Type B pancreatic cell (in vitro differentiated cells): ENCODE data around the gene MIPEP. TPM values are rescaled to one million over a fixed set of nuclear protein-coding genes. Genes with fewer than 3 reads are reported as not detected.
"Not testable (repeated sequence)": the region's sequence is repeated elsewhere in the genome, so short reads cannot be mapped to it uniquely, and the experiment has no call there.

ENCODE experiments used
- DNase-seq: peaks from one replicate; pipeline ENCODE4 v3.0.0; 2021; ENCODE audit warnings: mixed read lengths; ENCODE audit not compliant: unreplicated experiment; ENCODE audit errors: extremely low spot score
- H3K27ac Mint-ChIP-seq: 2 replicates; pipeline ENCODE4 v1.8.0; 2021; ENCODE audit warnings: mild to moderate bottlenecking, mixed read lengths
- H3K27me3 Mint-ChIP-seq: 2 replicates; pipeline ENCODE4 v1.8.0; 2021; ENCODE audit warnings: mixed read lengths
- H3K36me3 Mint-ChIP-seq: 2 replicates; pipeline ENCODE4 v1.8.0; 2021; ENCODE audit warnings: mixed read lengths
- H3K4me1 Mint-ChIP-seq: one replicate; pipeline ENCODE4 v1.8.0; 2021; ENCODE audit warnings: mixed read lengths; ENCODE audit not compliant: unreplicated experiment
- H3K4me3 Mint-ChIP-seq: 2 replicates; pipeline ENCODE4 v1.8.0; 2021; ENCODE audit warnings: mild to moderate bottlenecking, mixed read lengths
- H3K9me3 Mint-ChIP-seq: 2 replicates; pipeline ENCODE4 v1.8.0; 2021; ENCODE audit warnings: mixed read lengths
- CTCF ChIP-seq: fragments of 200-600 bp; sonication (generic); conservative IDR thresholded peaks from 2 replicates; pipeline ENCODE4 v1.5.0; 2021; ENCODE audit warnings: antibody characterized with exemption, mild to moderate bottlenecking
- total RNA-seq: library from RNA; stranded (reverse); gene quantifications from 2 replicates; pipeline ENCODE4 v1.2.1, GENCODE V29; 2021; ENCODE audit warnings: low replicate concordance

The MIPEP gene
- total RNA-seq, 1 donor from 2014 or later: 29.9 TPM

- Mint-ChIP-seq H3K4me3 (no peak overlapping the region), H3K27ac (no peak overlapping the region), H3K4me1 (peaks cover 28% of the 10 kb centered on the region), H3K27me3 (no peaks in the 10 kb centered on the region), H3K9me3 (no peaks in the 10 kb centered on the region), H3K36me3 (peaks cover 11% of the 10 kb centered on the region)
- TF ChIP-seq CTCF: no peak
- no peak for DNase-seq
These were observed 122.9 kb downstream of the MIPEP start for GRCh38 chr13:23766283-23766682.

GRCh38 chr13:23765531-23765930, 123.7 kb downstream of the MIPEP start:
- no peaks in the 10 kb centered on the region for H3K27me3 Mint-ChIP-seq
- peaks cover 11% of the 10 kb centered on the region for H3K36me3 Mint-ChIP-seq
- no peaks in the 10 kb centered on the region for H3K9me3 Mint-ChIP-seq
- no peak for DNase-seq
- no peak overlapping the region for H3K4me3 Mint-ChIP-seq
- no peak for TF ChIP-seq CTCF
- H3K4me1 Mint-ChIP-seq: peaks cover 22% of the 10 kb centered on the region
- no peak overlapping the region for H3K27ac Mint-ChIP-seq

- no peak overlapping the region for H3K27ac Mint-ChIP-seq
- no peak for TF ChIP-seq CTCF
- no peak overlapping the region for H3K4me3 Mint-ChIP-seq
- peaks cover 16% of the 10 kb centered on the region for H3K4me1 Mint-ChIP-seq
- H3K27me3 Mint-ChIP-seq: no peaks in the 10 kb centered on the region
- DNase-seq: no peak
- H3K36me3 Mint-ChIP-seq: peaks cover 11% of the 10 kb centered on the region
- no peaks in the 10 kb centered on the region for H3K9me3 Mint-ChIP-seq
These were observed 125.9 kb downstream of the MIPEP start for GRCh38 chr13:23763318-23763717.

GRCh38 chr13:23761760-23762159, 127.4 kb downstream of the MIPEP start:
- H3K9me3 Mint-ChIP-seq, H3K36me3 Mint-ChIP-seq, H3K4me3 Mint-ChIP-seq, H3K27ac Mint-ChIP-seq, DNase-seq, H3K27me3 Mint-ChIP-seq: not testable (repeated sequence)
- peaks cover 24% of the 10 kb centered on the region for H3K4me1 Mint-ChIP-seq

GRCh38 chr13:23760000-23760399, 129.2 kb downstream of the MIPEP start:
- Mint-ChIP-seq H3K27me3 (no peaks in the 10 kb centered on the region), H3K4me3 (no peak overlapping the region)

More at GRCh38 chr13:23760000-23760399, 129.2 kb downstream of the MIPEP start:
- Mint-ChIP-seq H3K27ac (no peak overlapping the region), H3K9me3 (no peaks in the 10 kb centered on the region), H3K36me3 (peaks cover 3% of the 10 kb centered on the region), H3K4me1 (peaks cover 29% of the 10 kb centered on the region)
- no peak for DNase-seq
- no peak for TF ChIP-seq CTCF
